Jurkat, Clone E6-1 (cell line): ENCODE measurements around the gene NIPAL3.
"Not testable (repeated sequence)": the region's sequence is repeated elsewhere in the genome, so short reads cannot be mapped to it uniquely, and the experiment has no call there.

Source experiments
- DNase-seq: peaks from one replicate; pipeline ENCODE4 v3.0.0-alpha.2; 2011; ENCODE audit warnings: low read depth, low spot score
- H3K4me3 ChIP-seq: 2 replicates; pipeline ENCODE4 v1.5.1; 2011; ENCODE audit warnings: mild to moderate bottlenecking, low read length, control low read depth, moderate library complexity

The NIPAL3 gene

DNA sequence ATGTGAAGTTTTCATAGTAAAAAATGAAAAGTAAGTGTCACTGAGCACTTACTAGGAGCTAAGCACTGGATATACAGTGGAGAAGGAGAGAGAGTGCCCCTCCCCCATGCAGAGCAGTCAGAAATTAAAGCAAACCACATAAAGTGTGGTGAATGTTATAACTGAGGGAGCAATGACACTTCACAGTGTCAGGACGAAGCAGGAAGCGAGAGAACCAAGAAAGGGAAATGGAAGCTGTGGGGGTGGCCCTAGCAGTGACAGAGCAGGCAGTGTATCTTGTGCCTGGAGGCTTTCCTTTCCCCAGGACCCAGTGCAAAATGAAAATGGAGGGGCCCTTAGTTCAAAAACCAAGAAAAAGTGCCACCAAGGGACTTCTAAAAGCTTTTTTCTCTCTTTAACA is 65.5 kb downstream of the NIPAL3 start:
- DNase-seq, result peak; percentile 94
- peak overlapping the region; percentile 20 for H3K4me3 ChIP-seq

DNA sequence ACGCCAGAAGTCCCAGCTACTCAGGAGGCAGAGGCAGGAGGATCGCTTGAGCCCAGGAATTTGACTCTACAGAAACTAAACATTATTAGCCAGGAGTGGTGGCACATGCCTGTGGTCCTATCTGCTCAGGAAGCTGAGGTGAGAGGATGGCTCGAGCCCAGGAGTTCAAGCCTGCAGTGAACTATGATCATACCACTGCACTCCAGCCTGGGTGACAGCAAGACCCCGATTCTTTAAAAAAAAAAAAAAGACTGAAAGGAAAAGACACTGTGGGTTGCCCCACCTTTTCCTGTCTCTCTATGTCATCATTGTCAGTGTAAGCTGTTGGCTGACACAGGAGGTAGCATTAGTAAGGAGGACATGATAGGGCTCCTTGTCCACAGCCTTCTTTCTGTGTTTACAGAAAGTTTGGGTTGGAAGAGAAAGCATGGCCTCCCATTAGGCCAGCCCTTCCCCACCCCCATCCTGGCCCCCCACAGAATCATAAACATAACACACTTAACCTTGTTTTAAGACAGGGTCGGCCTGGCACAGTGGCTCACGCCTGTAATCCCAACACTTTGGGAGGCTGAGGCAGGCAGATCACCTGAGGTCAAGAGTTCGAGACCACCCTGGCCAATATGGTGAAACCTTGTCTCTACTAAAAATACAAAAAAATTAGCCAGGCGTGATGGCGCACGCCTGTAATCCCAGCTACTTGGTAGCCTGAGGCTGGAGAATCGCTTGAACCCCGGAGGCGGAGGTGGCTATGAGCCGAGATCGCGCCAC is 66.4 kb downstream of the NIPAL3 start:
- H3K4me3 ChIP-seq, result peak overlapping the region; percentile 20
- DNase-seq, result peak; percentile 84

DNA sequence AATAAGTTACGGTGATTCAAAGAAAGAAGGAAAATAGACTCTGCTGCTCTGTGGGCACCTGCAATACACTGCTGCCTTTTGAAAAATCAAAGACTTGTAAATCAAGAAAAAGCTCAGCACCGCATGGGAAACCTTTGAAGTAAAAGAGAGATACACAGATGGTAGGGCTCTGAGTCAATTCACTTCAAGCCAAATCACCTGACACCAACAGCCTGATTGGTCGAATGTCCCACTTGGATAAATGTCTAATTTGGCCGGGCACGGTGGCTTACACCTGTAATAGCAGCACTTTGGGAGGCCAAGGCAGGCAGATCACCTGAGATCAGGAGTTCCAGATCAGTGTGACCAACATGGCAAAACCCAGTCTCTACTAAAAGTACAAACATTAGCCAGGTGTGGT is 67.8 kb downstream of the NIPAL3 start:
- peak; percentile 89 for DNase-seq
- H3K4me3 ChIP-seq, result no peak overlapping the region

DNA sequence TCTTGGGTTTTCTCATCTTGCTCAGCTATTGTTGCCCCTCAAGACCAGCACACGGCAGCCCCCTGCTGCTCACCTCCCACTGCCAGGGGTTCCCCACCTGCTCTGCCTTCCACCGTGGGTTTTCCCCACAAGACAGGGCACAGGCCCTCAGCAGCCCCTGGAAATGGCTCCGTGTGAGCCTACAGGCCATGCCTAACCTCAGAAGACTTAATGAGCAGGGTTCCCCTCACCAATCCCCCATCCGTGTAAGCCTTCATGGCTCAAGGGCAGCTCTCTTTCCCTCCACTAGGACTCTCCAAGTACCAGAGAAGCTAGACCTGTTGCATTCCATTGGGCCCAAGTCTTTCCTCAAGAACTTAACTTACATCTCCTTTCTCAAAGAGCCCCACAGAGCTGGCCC is 68.6 kb downstream of the NIPAL3 start:
- no peak for DNase-seq
- no peak overlapping the region for H3K4me3 ChIP-seq

DNA sequence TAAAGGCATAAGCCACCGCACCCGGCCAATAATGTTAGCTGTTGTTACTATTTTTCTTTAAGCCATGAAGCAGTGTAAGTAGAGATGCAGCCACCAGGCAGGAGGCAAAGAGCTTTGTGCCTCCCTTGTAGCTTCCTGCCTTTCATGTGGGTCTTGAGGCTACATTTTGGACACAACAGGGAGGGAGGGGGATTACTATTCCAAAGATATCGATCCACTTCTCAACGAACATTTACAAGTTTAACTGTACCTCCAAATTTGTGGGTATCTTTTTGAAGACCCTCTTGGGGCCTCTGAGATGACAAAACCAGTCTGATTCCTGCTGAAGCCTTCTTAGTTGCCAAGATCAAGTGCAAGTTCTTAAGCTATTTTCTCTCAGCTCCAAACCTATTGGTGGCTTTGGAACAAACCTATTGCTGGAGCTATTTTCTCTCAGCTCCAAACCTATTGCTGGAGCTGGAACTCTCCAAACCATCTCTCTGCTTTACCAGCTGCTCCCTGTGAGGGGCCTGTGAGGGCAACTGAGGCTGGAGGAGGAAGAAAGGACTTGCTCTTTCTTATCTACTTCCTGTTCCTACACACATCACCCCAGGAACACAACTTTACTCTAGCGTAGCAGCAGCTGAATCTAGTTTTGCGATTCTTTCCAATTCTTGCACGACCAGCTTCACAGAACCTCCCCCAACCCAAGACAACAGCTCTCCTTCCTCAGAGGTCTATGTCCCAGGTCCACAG is 70.9 kb downstream of the NIPAL3 start:
- H3K4me3 ChIP-seq, result peak overlapping the region; percentile 11
- peak; percentile 93 for DNase-seq

DNA sequence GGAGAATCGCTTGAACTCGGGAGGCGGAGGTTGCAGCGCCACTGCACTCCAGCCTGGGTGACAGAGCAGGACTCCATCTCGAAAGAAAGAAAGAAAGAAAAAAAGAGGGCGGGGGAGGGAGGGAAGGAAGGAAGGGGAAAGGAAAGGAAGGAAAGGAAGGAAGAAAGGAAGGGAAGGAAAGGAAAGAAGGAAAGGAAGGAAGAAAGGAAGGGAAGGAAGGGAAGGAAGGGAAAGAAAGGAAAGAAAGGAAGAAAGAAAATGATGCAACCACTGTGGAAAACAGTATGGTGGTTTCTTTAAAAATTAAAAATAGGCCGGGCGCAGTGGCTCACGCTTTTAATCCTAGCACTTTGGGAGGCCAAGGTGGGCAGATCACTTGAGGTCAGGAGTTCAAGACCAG is 71.9 kb downstream of the NIPAL3 start:
- no peak overlapping the region for H3K4me3 ChIP-seq
- no peak for DNase-seq

DNA sequence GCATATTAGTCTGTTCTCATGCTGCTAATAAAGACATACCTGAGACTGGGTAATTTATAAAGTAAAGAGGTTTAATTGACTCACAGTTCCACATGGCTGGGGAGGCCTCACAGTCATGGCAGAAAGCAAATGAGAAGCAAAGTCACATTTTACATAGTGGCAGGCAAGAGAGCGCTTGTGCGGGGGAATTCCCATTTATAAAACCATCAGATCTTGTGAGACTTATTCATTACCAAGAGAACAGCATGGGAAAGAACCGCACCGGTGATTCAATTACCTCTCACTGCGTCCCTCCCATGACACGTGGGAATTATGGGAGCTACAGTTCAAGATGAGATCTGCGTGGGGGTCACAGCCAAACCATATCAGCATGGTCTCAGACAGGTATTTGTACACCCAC is 72.6 kb downstream of the NIPAL3 start:
- H3K4me3 ChIP-seq, DNase-seq: not testable (repeated sequence)

DNA sequence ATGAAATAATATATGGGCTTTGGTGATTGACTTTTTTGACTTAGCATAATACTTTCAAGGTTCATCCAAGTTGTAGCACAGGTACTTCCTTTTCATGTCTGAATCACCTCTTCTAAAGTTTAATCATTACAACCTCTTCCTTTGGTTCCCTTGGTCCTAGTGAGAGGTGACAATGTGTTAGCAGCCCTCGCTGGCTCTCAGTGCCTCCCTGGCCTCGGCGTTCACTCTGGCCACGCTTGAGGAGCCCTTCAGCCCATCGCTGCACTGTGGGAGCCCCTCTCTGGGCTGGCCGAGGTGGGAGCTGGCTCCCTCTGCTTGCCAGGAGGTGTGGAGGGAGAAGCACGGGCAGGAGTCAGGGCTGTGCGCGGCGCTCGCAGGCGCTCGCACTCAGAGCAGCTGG is 74.1 kb downstream of the NIPAL3 start:
- DNase-seq, result no peak
- no peak overlapping the region for H3K4me3 ChIP-seq

DNA sequence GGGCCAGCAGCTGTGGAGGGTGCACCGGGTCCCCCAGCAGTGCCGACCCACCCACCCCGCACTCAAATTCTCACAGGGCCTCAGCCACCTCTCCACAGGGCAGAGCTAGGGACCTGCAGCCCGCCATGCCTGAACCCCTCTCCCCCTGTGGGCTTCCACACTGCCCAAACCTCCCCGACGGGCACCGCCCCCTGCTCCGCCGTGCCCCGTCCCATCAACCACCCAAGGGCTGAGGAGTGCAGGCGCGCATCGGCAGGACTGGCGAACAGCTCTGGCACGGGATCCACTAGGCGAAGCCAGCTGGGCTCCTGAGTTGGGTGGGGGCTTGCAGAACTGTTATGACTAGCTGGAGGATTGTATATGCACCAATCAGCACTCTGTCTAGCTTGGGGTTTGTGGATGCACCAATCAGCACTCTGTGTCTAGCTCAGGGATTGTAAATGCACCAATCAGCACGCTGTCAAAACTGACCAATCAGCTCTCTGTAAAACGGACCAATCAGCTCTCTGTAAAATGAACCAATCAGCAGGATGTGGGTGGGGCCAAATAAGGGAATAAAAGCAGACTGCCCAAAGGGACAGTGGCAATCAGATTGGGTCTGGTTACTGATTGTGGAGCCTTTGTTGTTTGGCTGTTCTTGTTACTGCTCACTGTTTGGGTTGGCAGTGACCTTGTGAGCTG is 74.6 kb downstream of the NIPAL3 start:
- no peak overlapping the region for H3K4me3 ChIP-seq
- no peak for DNase-seq

DNA sequence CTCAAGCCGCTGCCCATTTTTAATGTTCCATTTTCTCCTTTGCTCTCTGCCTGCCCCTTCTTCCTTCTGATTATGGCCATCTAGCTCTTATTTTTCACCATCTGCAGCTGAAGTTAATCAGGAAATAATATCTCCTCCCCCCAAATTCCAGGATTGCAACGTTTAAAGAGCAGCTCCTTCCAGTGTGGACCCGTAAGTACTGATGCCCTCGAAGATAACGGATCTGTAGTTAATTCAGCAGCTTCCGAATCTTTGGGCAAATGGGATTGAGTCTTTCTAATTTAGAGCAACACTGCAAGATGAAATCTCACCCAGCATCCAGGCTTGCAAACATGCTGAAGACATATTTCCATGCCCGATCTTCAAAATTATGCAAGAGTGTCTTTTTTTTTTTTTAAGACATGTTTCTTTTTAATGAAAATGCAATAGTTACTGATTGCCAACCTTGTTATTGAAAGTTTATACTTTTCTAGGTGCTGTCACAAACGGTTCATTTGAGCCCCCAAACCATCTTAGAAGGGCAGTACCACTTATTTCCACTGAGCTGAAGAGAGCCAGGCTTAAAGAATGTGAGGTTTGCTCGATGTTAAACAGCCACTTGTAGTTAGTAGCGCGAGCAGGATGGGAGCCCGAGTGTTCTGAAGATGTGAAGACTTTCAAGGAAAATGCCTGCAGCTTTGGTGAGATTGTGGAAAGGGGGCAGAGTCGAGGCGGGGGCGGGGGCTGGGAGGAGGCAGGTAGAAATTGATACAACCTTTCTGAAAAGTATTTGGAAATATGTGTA is 76.2 kb downstream of the NIPAL3 start:
- no peak overlapping the region for H3K4me3 ChIP-seq
- DNase-seq, result no peak

DNA sequence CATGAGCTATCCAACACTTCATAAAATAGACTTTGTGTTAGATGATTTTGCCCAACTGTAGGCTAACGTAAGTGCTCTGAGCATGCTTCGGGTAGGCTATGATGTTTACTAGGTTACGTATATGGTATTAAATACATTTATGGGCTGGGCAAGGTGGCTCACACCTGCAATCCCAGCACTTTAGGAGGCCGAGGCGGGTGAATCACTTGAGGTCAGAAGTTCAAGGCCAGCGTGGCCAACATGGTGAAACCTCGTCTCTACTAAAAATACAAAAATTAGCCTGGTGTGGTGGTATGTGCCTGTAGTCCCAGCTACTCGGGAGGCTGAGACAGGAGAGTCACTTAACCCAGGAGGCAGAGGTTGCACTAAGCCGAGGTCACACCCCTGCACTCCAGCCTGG is 77.3 kb downstream of the NIPAL3 start:
- H3K4me3 ChIP-seq, DNase-seq: not testable (repeated sequence)

DNA sequence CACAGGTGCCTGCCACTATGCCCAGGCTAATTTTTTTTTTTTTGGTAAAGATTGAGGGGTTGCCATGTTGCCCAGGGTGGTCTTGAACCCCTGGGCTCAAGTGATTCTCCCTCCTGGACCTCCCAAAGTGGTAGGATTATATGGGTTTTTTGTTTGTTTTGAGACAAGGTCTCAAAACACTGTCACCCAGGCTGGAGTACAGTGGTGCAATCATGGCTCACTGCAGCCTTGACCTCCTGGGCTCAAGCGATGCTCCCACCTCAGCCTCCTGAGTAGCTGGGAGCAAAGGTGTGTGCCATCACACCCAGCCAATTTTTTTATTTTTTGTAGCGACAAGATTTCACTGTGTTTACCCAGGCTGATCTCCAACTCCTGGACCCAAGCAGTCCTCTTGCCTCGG is 78.2 kb downstream of the NIPAL3 start:
- no peak for DNase-seq
- no peak overlapping the region for H3K4me3 ChIP-seq

DNA sequence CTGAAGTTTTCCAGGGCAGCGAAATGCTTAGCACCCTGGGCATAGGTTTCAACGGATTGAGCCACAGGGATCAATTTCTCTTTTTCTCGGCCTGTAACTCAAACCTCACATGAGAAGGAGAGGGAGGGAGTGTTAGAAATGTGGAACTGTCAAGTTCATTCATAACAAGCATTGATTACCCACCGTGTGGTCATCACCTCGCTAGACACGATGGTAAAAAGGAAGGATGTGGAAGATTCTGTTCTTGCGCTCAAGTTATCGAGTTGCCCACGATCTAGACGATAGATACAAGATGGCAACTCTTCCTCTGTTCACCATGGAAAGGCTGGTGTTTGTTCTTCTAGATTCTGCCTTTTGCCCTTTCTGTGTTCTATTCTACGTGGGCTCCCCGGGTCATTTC is 83.0 kb downstream of the NIPAL3 start:
- DNase-seq, result no peak
- no peak overlapping the region for H3K4me3 ChIP-seq

DNA sequence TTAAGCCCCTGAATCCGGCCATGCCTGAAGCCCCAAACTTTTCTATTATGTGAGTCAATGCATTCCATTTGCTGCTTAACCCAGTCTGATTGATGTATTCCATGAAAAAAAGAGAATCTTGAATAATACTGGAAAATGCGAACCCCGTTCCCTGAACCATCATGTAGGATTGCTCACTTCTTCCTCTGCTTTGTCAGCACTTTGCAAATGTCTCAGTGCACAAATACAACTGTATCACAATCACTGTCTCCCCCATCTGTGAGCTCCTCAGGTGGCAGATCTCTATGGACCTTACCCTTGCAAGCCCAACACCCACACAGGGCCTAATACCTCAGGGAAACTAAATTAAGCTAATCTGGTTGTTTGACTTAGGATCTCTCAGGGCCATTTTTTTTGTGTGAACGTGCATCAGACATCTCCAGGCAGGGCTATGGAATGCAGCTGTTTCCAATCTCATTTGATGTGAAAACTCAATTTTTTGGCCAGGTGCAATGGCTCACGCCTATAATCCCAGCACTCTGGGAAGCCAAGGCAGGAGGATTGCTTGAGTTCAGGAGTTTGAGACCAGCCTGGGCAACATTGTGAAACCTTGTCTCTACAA is 84.9 kb downstream of the NIPAL3 start:
- DNase-seq, result no peak
- no peak overlapping the region for H3K4me3 ChIP-seq

DNA sequence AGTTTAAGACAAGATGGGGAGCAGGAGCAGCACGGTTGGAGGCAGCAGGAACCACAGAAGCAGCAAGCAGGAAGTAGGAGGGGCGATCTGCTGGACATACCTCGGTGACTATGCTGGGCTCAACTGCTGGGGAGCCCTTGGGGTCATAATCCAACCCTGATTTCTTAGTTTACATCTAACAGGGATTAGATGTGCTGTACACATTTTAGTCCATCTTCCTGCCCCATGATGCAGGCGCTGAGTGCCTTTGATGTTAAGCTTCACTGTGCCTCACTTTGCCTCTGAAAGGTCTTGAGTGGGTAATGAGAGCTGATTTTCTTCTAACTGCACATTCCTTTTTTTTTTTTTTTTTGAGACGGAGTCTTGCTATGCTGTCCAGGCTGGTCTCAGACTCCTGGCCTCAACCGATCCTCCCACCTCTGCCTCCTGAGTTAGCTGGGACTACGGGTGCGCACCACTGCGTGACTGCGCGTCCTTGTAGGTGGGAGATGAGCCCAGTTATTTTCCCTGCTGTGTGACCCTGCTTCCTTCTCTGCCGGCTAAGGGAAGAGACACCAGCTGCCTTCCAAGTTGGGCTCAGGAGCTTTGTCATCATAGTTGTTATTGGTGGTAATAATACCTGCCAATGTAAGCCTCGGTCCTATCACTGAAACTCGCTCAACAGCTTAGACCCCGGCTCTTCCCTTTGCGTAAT is 85.9 kb downstream of the NIPAL3 start:
- peak overlapping the region; percentile 86 for H3K4me3 ChIP-seq
- no peak for DNase-seq

DNA sequence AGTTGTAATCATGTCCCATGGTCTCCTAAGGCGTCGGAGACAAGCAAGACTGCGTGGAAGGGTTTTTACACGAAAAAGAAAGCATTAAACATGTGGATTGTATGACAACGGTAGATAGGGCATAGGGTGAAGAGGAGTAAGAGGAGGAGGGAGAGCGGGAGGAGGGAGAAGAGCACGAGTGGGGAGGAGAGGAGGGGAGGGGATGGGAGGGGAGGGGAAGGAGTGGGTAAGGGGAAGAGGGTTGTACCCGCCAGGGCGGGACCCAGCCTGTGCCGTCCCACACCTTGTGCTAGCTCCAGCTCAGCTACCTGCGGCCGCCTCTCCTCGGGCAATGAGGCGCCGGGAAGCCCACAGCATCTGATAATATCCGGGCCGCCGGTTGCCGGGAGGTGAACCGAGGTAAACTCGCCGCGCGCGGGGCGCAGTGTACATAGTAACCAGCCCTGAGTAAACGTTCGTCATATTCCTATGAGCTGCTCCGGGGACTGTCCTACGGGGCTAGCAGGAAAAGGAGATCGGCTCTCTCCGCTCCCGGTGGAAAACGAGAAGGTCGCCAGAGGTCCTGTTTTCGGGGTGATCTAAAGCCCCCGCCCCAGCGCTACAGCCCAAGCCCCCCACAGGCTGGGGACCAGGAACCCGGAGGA is 86.6 kb downstream of the NIPAL3 start:
- H3K4me3 ChIP-seq, result peak overlapping the region; percentile 86
- DNase-seq, result peak; percentile 60

DNA sequence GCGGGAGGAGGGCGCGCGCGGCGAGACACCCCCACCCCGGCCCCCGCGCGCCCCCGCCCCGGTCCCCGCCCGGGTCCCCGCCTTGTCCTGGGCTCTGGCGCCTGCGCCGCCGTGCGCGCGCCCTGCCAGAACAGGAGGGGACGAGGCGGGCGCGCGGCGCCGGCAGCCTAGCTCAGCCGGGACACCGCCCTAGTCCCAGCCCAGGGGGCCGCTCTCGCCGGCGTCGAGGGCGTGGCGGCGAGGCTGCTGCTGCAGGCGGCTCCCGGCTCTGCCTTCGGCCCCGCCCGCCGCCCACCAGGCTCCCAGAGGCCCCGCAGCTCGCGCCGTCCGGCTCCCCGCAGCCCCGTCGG is 87.1 kb downstream of the NIPAL3 start, which contains the start of gene RCAN3:
Gene RCAN3, plus strand, starts transcription at position 128 of the 350 bp plus-strand sequence. CDS start 11,537 bp downstream, outside the sequence.
- peak; percentile 88 for DNase-seq
- H3K4me3 ChIP-seq, result peak within 1 kb of the TSS; percentile 86
